ENCODE results near the gene GATA2.

The GATA2 gene

GRCh38 chr3:128506754-128507153 lies 13.8 kb upstream of the GATA2 start:
- H3K9me3 ChIP-seq (ENCODE audit: insufficient read depth, low read length), result no peaks in the 10 kb centered on the region
- no peaks in the 10 kb centered on the region for H3F3A ChIP-seq (ENCODE audit: insufficient read depth)
- no peaks in the 10 kb centered on the region for H3K36me3 ChIP-seq (ENCODE audit: low read length)
- no peak overlapping the region for H2AFZ ChIP-seq (ENCODE audit: low read depth, low read length, severe bottlenecking)
- no peak overlapping the region for H3K9ac ChIP-seq (ENCODE audit: low read length)
- no peaks in the 10 kb centered on the region for H3K27me3 ChIP-seq (ENCODE audit: low read length)
- no peaks in the 10 kb centered on the region for H4K20me1 ChIP-seq (ENCODE audit: low read depth, low read length)
- no peak overlapping the region for H3K27ac ChIP-seq (ENCODE audit: low read depth, low read length)
- H3K9me2 ChIP-seq (replicated peaks; ENCODE audit: insufficient read depth, low read length), result no peaks in the 10 kb centered on the region
- TF ChIP-seq EZH2phosphoT487 (conservative IDR thresholded peaks at IDR 0.05; ENCODE audit: low read length) (no peak), CTCF (IDR thresholded peaks at IDR 0.05; ENCODE audit: insufficient read depth, low read length, poor library complexity, severe bottlenecking) (no peak)
- no peak overlapping the region for H3K4me2 ChIP-seq (ENCODE audit: low read depth, low read length, poor library complexity, severe bottlenecking)
- no peaks in the 10 kb centered on the region for H3K79me2 ChIP-seq (ENCODE audit: insufficient read depth, low read length)
- no peak overlapping the region for H3K4me3 ChIP-seq (ENCODE audit: insufficient read depth, low read length, poor library complexity, severe bottlenecking)

- Histone ChIP-seq H3K27me3 (ENCODE audit: low read length) (no peaks in the 10 kb centered on the region), H3K9ac (ENCODE audit: low read length) (no peak overlapping the region), H2AFZ (ENCODE audit: low read depth, low read length, severe bottlenecking) (no peak overlapping the region), H3K79me2 (ENCODE audit: insufficient read depth, low read length) (no peaks in the 10 kb centered on the region), H3K4me2 (ENCODE audit: low read depth, low read length, poor library complexity, severe bottlenecking) (no peak overlapping the region), H4K20me1 (ENCODE audit: low read depth, low read length) (no peaks in the 10 kb centered on the region), H3K9me2 (replicated peaks; ENCODE audit: insufficient read depth, low read length) (no peaks in the 10 kb centered on the region), H3K9me3 (ENCODE audit: insufficient read depth, low read length) (no peaks in the 10 kb centered on the region), H3F3A (ENCODE audit: insufficient read depth) (no peaks in the 10 kb centered on the region), H3K36me3 (ENCODE audit: low read length) (no peaks in the 10 kb centered on the region), H3K4me3 (ENCODE audit: insufficient read depth, low read length, poor library complexity, severe bottlenecking) (no peak overlapping the region), H3K27ac (ENCODE audit: low read depth, low read length) (no peak overlapping the region)
- TF ChIP-seq EZH2phosphoT487 (conservative IDR thresholded peaks at IDR 0.05; ENCODE audit: low read length), result no peak
- no peak for TF ChIP-seq CTCF (IDR thresholded peaks at IDR 0.05; ENCODE audit: insufficient read depth, low read length, poor library complexity, severe bottlenecking)
These were observed 12.8 kb upstream of the GATA2 start for GRCh38 chr3:128505771-128506170.

- no peak overlapping the region for H3K4me3 ChIP-seq (ENCODE audit: insufficient read depth, low read length, poor library complexity, severe bottlenecking)
- no peaks in the 10 kb centered on the region for H3K27me3 ChIP-seq (ENCODE audit: low read length)
- TF ChIP-seq CTCF (IDR thresholded peaks at IDR 0.05; ENCODE audit: insufficient read depth, low read length, poor library complexity, severe bottlenecking), result no peak
- no peak for TF ChIP-seq EZH2phosphoT487 (conservative IDR thresholded peaks at IDR 0.05; ENCODE audit: low read length)
- no peaks in the 10 kb centered on the region for H3F3A ChIP-seq (ENCODE audit: insufficient read depth)
- H2AFZ ChIP-seq (ENCODE audit: low read depth, low read length, severe bottlenecking), result no peak overlapping the region
- H3K36me3 ChIP-seq (ENCODE audit: low read length), result no peaks in the 10 kb centered on the region
- no peaks in the 10 kb centered on the region for H3K79me2 ChIP-seq (ENCODE audit: insufficient read depth, low read length)
- H3K27ac ChIP-seq (ENCODE audit: low read depth, low read length), result no peak overlapping the region
- no peaks in the 10 kb centered on the region for H3K9me2 ChIP-seq (replicated peaks; ENCODE audit: insufficient read depth, low read length)
- H4K20me1 ChIP-seq (ENCODE audit: low read depth, low read length), result no peaks in the 10 kb centered on the region
- no peaks in the 10 kb centered on the region for H3K9me3 ChIP-seq (ENCODE audit: insufficient read depth, low read length)
- no peak overlapping the region for H3K9ac ChIP-seq (ENCODE audit: low read length)
- H3K4me2 ChIP-seq (ENCODE audit: low read depth, low read length, poor library complexity, severe bottlenecking), result no peak overlapping the region
These were observed 12.1 kb upstream of the GATA2 start for GRCh38 chr3:128504963-128505730.

All from SU-DHL-6 (cell line).